ENCODE measurements around the gene CUEDC1.

- TF ChIP-seq CTCF (IDR thresholded peaks at IDR 0.05) (no peak), POLR2A (IDR thresholded peaks at IDR 0.05) (no peak)
Observed at GRCh38 chr17:57944908-57945307, 10.3 kb downstream of the CUEDC1 start.

Data from heart left ventricle (tissue), 13 donors.